Measurements from ENCODE around the gene UTS2R. TPM values are rescaled to one million over a fixed set of nuclear protein-coding genes. Genes with fewer than 3 reads are reported as not detected.

Gene UTS2R
- total RNA-seq: under 1 TPM in 1 of 2 experiments, not detected in 1; 0.20 TPM

DNA sequence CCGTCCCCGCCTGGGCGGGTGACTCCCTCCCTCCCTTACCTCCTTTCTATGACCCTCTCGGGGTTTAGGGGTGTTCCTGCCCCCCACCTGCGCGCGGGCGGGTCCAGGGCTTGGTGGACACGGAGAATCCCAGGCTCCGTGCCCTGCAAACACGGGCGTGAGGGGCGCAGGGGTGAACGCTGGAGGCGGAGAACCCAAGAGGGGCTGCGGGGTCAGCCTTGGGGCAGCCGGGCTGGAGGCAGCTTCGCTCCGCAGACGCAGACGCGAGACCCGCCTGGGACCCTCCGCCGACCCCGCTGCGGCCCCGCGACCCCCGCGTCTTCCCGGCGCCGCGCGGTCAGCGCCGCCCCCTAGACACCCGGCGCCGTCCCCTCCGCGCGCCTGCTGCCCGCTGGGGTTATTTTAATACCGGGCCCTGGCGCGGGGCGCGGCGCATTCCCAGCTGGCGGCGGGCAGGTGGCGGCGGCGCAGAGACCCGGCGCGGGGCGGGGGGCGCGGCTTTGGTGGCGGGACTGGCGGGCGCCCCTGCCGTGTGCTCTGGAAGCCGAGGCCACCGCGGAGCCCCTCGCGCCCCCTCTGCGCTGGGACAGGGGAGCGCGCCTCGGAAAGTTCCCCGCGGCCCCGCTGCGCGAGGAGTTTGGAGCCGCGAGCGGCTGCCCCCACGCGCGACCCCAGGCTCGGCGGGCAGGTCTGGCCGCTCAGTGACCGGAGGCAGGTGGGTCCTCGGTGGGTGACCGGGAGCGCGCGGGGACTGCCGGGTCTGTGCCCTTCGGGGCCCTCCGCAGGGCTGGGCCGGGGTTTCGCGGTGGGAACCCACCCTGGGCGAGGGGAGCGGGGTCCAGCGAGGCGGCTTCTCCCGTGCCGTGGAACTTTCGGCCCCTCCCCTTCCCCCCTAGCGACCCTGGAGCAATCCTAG is at the start of gene UTS2R:
TSS of gene UTS2R (plus strand) at position 433 of the 916 bp plus-strand sequence. CDS start 2,560 bp downstream, outside the sequence.

GRCh38 chr17:82333279-82334171 is 38.0 kb upstream of the UTS2R start, which contains the start of gene SECTM1:
Gene SECTM1 (minus strand): TSS chr17:82333766. CDS start chr17:82327240, 6,526 bp downstream.

GRCh38 chr17:82358465-82359350 is 12.9 kb upstream of the UTS2R start, which contains the start of gene TEX19:
Gene TEX19 (plus strand): TSS chr17:82359247. CDS start chr17:82362151, 2,904 bp downstream.

GRCh38 chr17:82418001-82418986 is 46.7 kb downstream of the UTS2R start, which contains the start of the genes HEXD and OGFOD3:
Gene HEXD (plus strand): TSS chr17:82418347. CDS start chr17:82419800, 1,453 bp downstream.
Gene OGFOD3 (minus strand): TSS chr17:82418586. CDS start chr17:82418485, 101 bp downstream.

Other genes starting within 250 kb of the UTS2R start
- gene CCDC57, start 158.9 kb upstream of the UTS2R start, total RNA-seq: 10 to 100 TPM; 67.7 to 72.9 TPM
- gene SLC16A3, start 142.7 kb upstream of the UTS2R start, total RNA-seq: 100 to 1,000 TPM; 156 to 157 TPM
- 100 to 1,000 TPM; 116 to 121 TPM for gene CSNK1D, start 98.1 kb upstream of the UTS2R start, total RNA-seq
- 100 to 1,000 TPM; 238 to 240 TPM for gene CD7, start 54.2 kb upstream of the UTS2R start, total RNA-seq
- 1 to 10 TPM; 5.7 to 6.7 TPM for gene SECTM1, start 38.0 kb upstream of the UTS2R start, total RNA-seq
- gene TEX19, start 12.5 kb upstream of the UTS2R start, total RNA-seq: not detected
- gene HEXD, start 46.6 kb downstream of the UTS2R start, total RNA-seq: 10 to 100 TPM; 60.7 to 65.6 TPM
- gene OGFOD3, start 46.8 kb downstream of the UTS2R start, total RNA-seq: 10 to 100 TPM; 24.5 to 25.6 TPM
- gene CYBC1, start 79.0 kb downstream of the UTS2R start, total RNA-seq: 100 to 1,000 TPM; 242 to 271 TPM
- 100 to 1,000 TPM; 131 to 136 TPM for gene NARF, start 87.0 kb downstream of the UTS2R start, total RNA-seq
- 10 to 100 TPM; 50.9 to 51.6 TPM for gene FOXK2, start 148.0 kb downstream of the UTS2R start, total RNA-seq